Measurements from ENCODE around the gene ADAT3. TPM values are rescaled to one million over a fixed set of nuclear protein-coding genes. Genes with fewer than 3 reads are reported as not detected.
A peak's percentile ranks its signal among the peaks of the same experiment; 100 is the strongest.

ADAT3 gene
- total RNA-seq, 4 donors from 2014 or later = 2.1 to 3.6 (median 3.1) TPM

DNA sequence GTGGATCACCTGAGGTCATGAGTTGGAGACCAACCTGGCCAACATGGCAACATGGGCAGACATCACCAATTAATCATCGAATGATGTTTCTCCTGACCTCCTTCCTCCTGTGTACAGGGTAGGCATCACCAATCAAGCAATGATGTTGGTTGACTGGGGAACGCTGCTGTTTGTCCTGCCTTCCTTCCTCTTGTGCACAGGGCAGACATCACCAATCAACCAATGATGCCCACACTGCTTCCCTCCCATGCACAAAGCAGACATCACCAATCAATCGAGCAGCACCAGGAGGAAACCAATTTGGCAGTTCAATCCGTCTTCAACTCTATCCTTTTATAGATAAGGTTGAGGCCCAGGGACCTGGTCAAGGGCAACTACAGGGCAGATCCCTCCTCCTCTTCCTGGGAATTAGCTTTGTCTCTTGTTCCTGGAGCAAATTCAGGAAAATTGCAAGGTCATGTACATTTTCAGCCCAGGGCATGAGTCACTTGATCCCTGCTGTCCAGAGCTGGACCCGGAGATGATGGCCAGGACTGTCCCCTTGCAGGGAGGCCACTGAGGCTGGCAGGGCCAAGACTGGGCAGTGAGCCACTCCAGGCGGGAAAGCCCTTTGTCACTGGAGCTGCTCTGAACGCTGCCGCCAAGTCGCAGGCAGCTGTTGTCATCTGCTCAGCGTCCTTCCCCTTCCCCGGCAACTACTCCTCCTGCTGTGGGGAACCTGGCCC lies 30.4 kb downstream of the ADAT3 start:
- Histone ChIP-seq H3K27me3 (no peaks in the 10 kb centered on the region), H3K4me1 (peaks cover 14 to 15% of the 10 kb centered on the region in 2 donors), H3K27ac (peak overlapping the region; percentile 49 to 79 (median 74)), H3K4me3 (no peak overlapping the region), H3K9me3 (no peaks in the 10 kb centered on the region), H3K36me3 (no peaks in the 10 kb centered on the region)
- in situ Hi-C loops (cut with MboI; ENCODE audit: low sequenced_read_pairs in 4 of 4) = loop anchor here in 2 of 4 donors (10.0 kb wide), 2 partner anchors 129 to 139 kb away; no protein-coding TSS in a partner anchor
- intact Hi-C loops (cut with DNase I; ENCODE audit: low total_unique reads) = no loop called here
- DNase-seq (peak; percentile 31 to 80), ATAC-seq (peak; percentile 38 to 47)
- TF ChIP-seq POLR2A (IDR thresholded peaks at IDR 0.05) = peak in 1 of 2 donors; percentile 8
- TF ChIP-seq, protein P1, sequence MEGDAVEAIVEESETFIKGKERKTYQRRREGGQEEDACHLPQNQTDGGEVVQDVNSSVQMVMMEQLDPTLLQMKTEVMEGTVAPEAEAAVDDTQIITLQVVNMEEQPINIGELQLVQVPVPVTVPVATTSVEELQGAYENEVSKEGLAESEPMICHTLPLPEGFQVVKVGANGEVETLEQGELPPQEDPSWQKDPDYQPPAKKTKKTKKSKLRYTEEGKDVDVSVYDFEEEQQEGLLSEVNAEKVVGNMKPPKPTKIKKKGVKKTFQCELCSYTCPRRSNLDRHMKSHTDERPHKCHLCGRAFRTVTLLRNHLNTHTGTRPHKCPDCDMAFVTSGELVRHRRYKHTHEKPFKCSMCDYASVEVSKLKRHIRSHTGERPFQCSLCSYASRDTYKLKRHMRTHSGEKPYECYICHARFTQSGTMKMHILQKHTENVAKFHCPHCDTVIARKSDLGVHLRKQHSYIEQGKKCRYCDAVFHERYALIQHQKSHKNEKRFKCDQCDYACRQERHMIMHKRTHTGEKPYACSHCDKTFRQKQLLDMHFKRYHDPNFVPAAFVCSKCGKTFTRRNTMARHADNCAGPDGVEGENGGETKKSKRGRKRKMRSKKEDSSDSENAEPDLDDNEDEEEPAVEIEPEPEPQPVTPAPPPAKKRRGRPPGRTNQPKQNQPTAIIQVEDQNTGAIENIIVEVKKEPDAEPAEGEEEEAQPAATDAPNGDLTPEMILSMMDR (IDR thresholded peaks at IDR 0.05 in 4 of 5, conservative IDR thresholded peaks at IDR 0.05 in 1 of 5) = no peak

DNA sequence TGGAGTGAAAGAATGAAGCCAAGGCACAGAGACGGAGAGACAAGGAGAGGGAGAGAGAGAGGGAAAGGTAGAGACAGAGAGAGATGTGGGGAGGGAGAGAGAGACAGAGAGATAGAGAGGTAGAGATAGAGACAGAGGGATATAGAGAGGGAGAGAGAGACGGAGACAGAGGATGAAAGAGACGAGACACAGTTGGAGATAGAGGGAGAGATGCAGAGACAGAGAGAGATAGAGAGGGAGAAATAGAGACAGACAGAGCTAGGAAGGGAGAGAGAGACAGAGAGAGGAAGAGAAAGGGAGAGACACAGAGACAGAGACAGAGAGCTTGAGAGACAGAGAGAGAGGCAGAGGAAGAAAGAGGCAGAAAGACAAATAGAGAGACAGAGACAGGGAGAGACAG lies 31.2 kb downstream of the ADAT3 start:
- in situ Hi-C loops (cut with MboI; ENCODE audit: low sequenced_read_pairs in 4 of 4) = loop anchor here in 2 of 4 donors (10.0 kb wide), 2 partner anchors 128 to 138 kb away; no protein-coding TSS in a partner anchor
- DNase-seq (no peak), ATAC-seq (no peak)
- no peaks in the 10 kb centered on the region for H3K36me3 ChIP-seq
- H3K4me1 ChIP-seq = peaks cover 14 to 15% of the 10 kb centered on the region in 2 donors
- no peaks in the 10 kb centered on the region for H3K9me3 ChIP-seq
- TF ChIP-seq, protein P1 (IDR thresholded peaks at IDR 0.05 in 4 of 5, conservative IDR thresholded peaks at IDR 0.05 in 1 of 5) = no peak
- no peak for TF ChIP-seq POLR2A (IDR thresholded peaks at IDR 0.05)
- H3K4me3 ChIP-seq = no peak overlapping the region
- no peaks in the 10 kb centered on the region for H3K27me3 ChIP-seq
- intact Hi-C loops (cut with DNase I; ENCODE audit: low total_unique reads) = no loop called here
- H3K27ac ChIP-seq = peak overlapping the region; percentile 49 to 79 (median 74)

DNA sequence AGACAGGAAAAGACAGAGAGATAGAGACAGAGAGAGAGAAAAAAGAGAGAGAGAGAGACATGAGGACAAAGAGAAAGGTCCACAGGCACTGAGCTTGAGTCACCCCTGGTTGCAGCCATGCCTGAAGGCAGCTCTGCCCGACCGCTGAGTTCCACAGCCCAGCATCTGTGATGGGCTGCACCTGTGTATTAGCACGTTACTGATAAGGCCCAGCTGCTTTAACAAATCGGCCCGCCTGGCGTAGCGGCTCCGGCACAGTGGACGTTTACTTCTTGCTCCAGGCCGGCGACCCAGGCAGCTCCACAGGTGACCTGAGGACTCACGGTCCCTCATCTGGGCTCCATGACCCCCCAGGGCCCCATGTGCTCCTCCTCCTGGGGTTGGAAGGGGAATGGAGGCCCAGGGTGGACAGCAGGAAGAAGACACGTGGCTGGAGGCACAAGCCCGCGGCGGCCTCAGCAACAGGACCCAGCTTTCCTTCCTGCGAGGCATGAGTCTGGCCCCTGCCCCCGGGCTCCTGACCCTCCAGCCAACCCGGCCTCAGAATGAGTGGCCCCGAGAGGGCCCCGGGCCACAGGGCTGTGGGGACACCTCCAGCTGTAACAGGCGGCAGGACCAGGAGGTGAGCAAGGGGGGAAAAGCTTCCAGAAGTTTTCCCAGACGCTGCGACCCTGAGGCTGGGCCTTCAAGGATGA lies 31.9 kb downstream of the ADAT3 start:
- peaks cover 15 to 19% of the 10 kb centered on the region in 2 donors for H3K4me1 ChIP-seq
- ATAC-seq (no peak), DNase-seq (no peak)
- H3K36me3 ChIP-seq = no peaks in the 10 kb centered on the region
- TF ChIP-seq, protein P1 (IDR thresholded peaks at IDR 0.05 in 4 of 5, conservative IDR thresholded peaks at IDR 0.05 in 1 of 5) = no peak
- TF ChIP-seq POLR2A (IDR thresholded peaks at IDR 0.05) = no peak
- intact Hi-C loops (cut with DNase I; ENCODE audit: low total_unique reads) (no loop called here), in situ Hi-C loops (cut with MboI; ENCODE audit: low sequenced_read_pairs in 4 of 4) (loop anchor here in 2 of 4 donors (10.0 kb wide), 2 partner anchors 128 to 138 kb away; no protein-coding TSS in a partner anchor)
- H3K27me3 ChIP-seq = no peaks in the 10 kb centered on the region
- no peak overlapping the region for H3K27ac ChIP-seq
- no peaks in the 10 kb centered on the region for H3K9me3 ChIP-seq
- no peak overlapping the region for H3K4me3 ChIP-seq

DNA sequence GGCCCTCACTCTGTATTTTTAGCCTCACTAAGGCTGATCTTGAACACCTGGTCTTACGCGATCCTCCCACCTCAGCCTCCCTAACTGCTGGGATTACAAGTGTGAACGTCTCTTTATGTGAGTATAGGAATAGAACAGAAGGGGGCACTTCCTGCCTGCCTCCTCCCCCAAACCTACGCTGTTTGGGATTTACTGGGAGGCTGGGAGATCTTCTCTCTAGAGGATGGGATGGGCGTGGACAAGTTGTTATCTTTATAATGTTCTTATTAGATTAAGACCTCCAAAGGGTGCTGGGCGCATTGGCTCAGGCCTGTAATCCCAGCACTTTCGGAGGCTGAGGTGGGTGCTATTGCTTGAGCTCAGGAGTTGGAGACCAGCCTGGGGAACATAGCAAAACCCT lies 32.9 kb downstream of the ADAT3 start:
- no peaks in the 10 kb centered on the region for H3K36me3 ChIP-seq
- intact Hi-C loops (cut with DNase I; ENCODE audit: low total_unique reads) (no loop called here), in situ Hi-C loops (cut with MboI; ENCODE audit: low sequenced_read_pairs in 4 of 4) (loop anchor here in 2 of 4 donors (10.0 kb wide), 2 partner anchors 127 to 137 kb away; no protein-coding TSS in a partner anchor)
- no peak for ATAC-seq
- no peak for DNase-seq
- H3K4me3 ChIP-seq = no peak overlapping the region
- H3K9me3 ChIP-seq = no peaks in the 10 kb centered on the region
- no peaks in the 10 kb centered on the region for H3K27me3 ChIP-seq
- no peak overlapping the region for H3K27ac ChIP-seq
- no peak for TF ChIP-seq POLR2A (IDR thresholded peaks at IDR 0.05)
- TF ChIP-seq, protein P1 (IDR thresholded peaks at IDR 0.05 in 4 of 5, conservative IDR thresholded peaks at IDR 0.05 in 1 of 5) = no peak
- peaks cover 21 to 27% of the 10 kb centered on the region in 2 donors for H3K4me1 ChIP-seq
